ENCODE measurements around the gene MYH2.

GRCh38 chr17:10513299-10514067 lies 36.0 kb downstream of the MYH2 start:
- TF ChIP-seq CTCF (IDR thresholded peaks at IDR 0.05; ENCODE audit: low read length) (no peak), EZH2 (IDR thresholded peaks at IDR 0.05; ENCODE audit: borderline replicate concordance, low read length) (no peak)

Data from OCI-LY1 (cell line).